Keratinocyte (primary cell): ENCODE data around the gene SIGMAR1. TPM values are rescaled to one million over a fixed set of nuclear protein-coding genes. Genes with fewer than 3 reads are reported as not detected.
A peak's percentile ranks its signal among the peaks of the same experiment; 100 is the strongest.

Experiments
- DNase-seq: peaks from one replicate; pipeline ENCODE4 v3.0.0-alpha.2; 2011; ENCODE audit warnings: low read depth, missing footprints, low spot score
- FAIRE-seq: peaks from 2 replicates; lab custom pipeline; 2011; peaks lifted over from hg19 to GRCh38; lab: Jason Lieb, UNC
- H2AFZ ChIP-seq: 2 replicates; pipeline ENCODE4 v1.6.0; 2012; ENCODE audit warnings: low read length, control low read depth, inconsistent platforms; ENCODE audit not compliant: control insufficient read depth
- H3K27ac ChIP-seq: 2 replicates; pipeline ENCODE4 v1.5.1; 2011; ENCODE audit warnings: low read length; ENCODE audit not compliant: control insufficient read depth, insufficient read depth
- H3K27me3 ChIP-seq: 3 replicates; pipeline ENCODE4 v1.6.0; 2011; ENCODE audit warnings: low read length; ENCODE audit not compliant: control insufficient read depth, insufficient read depth; ENCODE audit errors: extremely low read depth
- H3K36me3 ChIP-seq, 2 experiments: 2 replicates in 1 of 2; 3 replicates in 1 of 2; pipeline ENCODE4 v1.5.1; 2011; ENCODE audit warnings: low read length in 2 of 2, mild to moderate bottlenecking in 1 of 2; ENCODE audit not compliant: control insufficient read depth in 2 of 2, insufficient read depth in 2 of 2; ENCODE audit errors: extremely low read depth in 1 of 2
- H3K4me1 ChIP-seq: 3 replicates; pipeline ENCODE4 v1.5.1; 2011; ENCODE audit warnings: low read length; ENCODE audit not compliant: control insufficient read depth, insufficient read depth; ENCODE audit errors: extremely low read depth
- H3K4me2 ChIP-seq: 3 replicates; pipeline ENCODE4 v1.6.0; 2011; ENCODE audit warnings: low read depth, low read length; ENCODE audit not compliant: control insufficient read depth, insufficient read depth; ENCODE audit errors: extremely low read depth
- H3K4me3 ChIP-seq, 3 experiments: fragments of 200-600 bp in 1 of 3; sonication (generic) in 1 of 3; 2 replicates in 2 of 3; 3 replicates in 1 of 3; pipeline ENCODE4 v1.5.1; 2011 to 2016; ENCODE audit warnings: low read length in 3 of 3, mild to moderate bottlenecking in 3 of 3, control low read depth in 2 of 3, inconsistent platforms in 1 of 3, low read depth in 1 of 3, mixed read lengths in 1 of 3, mixed run types in 1 of 3, moderate library complexity in 1 of 3; ENCODE audit not compliant: control insufficient read depth in 2 of 3, insufficient read depth in 2 of 3; ENCODE audit errors: extremely low read depth in 1 of 3
- H3K79me2 ChIP-seq: 2 replicates; pipeline ENCODE4 v1.6.0; 2012; ENCODE audit warnings: low read length; ENCODE audit not compliant: control insufficient read depth, insufficient read depth
- H3K9ac ChIP-seq: 3 replicates; pipeline ENCODE4 v1.6.0; 2011; ENCODE audit warnings: low read length; ENCODE audit not compliant: control insufficient read depth, insufficient read depth; ENCODE audit errors: extremely low read depth
- H3K9me1 ChIP-seq: 3 replicates; pipeline ENCODE4 v1.6.0; 2011; ENCODE audit warnings: low read length; ENCODE audit not compliant: control insufficient read depth, insufficient read depth; ENCODE audit errors: extremely low read depth
- H3K9me3 ChIP-seq: 2 replicates; pipeline ENCODE4 v1.5.1; 2012; ENCODE audit warnings: low read depth, low read length; ENCODE audit not compliant: control insufficient read depth
- H4K20me1 ChIP-seq: 3 replicates; pipeline ENCODE4 v1.6.0; 2011; ENCODE audit warnings: low read length; ENCODE audit not compliant: control insufficient read depth, insufficient read depth; ENCODE audit errors: extremely low read depth
- EZH2 ChIP-seq: IDR thresholded peaks from one replicate; pipeline ENCODE4 v1.6.1; 2012; ENCODE audit warnings: inconsistent platforms, mild to moderate bottlenecking, low read length, moderate library complexity
- dilution Hi-C: fragments of 300-500 bp; cut with MboI; formaldehyde crosslinking; loops from one replicate; pipeline ENCODE4 v1.7.0; 2020; ENCODE audit warnings: low sequenced_read_pairs; ENCODE audit not compliant: extremely low pct_ligation_motif_present
- polyA plus RNA-seq, 5 experiments: library from polyadenylated mRNA; depleted of rRNA in 3 of 5; stranded (reverse) in 3 of 5; stranded (forward) in 1 of 5; unstranded in 1 of 5; fragments of >200 nt; gene quantifications; 1 replicate in 1 of 5; 2 replicates in 3 of 5; 3 replicates in 1 of 5; pipeline versions ENCODE4 v1.2.1 to v1.2.3, GENCODE V29; 2011 to 2012; ENCODE audit warnings: missing spikeins in 2 of 5, low read depth in 1 of 5, low replicate concordance in 1 of 5
- TF ChIP-seq, protein P1 (sequence below), 3 experiments: IDR thresholded peaks in 1 of 3; conservative IDR thresholded peaks in 1 of 3; optimal IDR thresholded peaks in 1 of 3; 2 replicates in 2 of 3; 3 replicates in 1 of 3; pipeline versions ENCODE3 to v1.5.1; 2011; ENCODE audit warnings: low read length in 3 of 3, mild to moderate bottlenecking in 3 of 3, moderate library complexity in 2 of 3, control low read depth in 1 of 3, inconsistent platforms in 1 of 3; ENCODE audit not compliant: insufficient read depth in 2 of 3; ENCODE audit errors: extremely low read depth in 1 of 3

SIGMAR1 gene
- polyA plus RNA-seq, 1 donor (not counting 4 experiments of a cell fraction or from before 2014, with no cell fraction given) = 74.9 TPM

DNA sequence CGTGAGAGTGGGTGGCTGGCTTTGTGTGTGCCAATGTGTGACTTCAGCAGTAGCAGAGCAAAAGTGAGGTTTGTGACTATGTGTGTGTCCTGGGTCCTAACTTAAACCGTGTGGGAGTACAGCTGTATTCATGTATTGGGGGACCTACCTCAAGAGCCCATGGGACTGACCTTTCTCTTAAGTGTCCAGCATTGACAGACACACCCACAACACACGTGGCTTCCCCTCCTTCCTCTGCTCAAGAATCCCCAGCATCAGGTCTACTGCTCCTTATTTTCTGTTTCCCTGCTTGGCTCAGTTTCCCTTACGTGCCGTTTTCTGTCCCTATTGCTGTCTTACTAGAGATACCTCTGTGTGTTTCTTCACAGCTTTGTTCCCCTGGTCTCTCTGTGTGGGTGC lies 15.0 kb upstream of the SIGMAR1 start:
- Histone ChIP-seq H3K9me1 (no peaks in the 10 kb centered on the region), H3K9me3 (no peaks in the 10 kb centered on the region), H3K4me2 (peak overlapping the region; percentile 92), H3K4me1 (peaks cover 28% of the 10 kb centered on the region), H2AFZ (no peak overlapping the region), H3K9ac (no peak overlapping the region), H3K27ac (no peak overlapping the region), H3K36me3 (peaks cover 7 to 13% of the 10 kb centered on the region in 2 experiments), H3K27me3 (peaks cover 5% of the 10 kb centered on the region), H3K4me3 (peak overlapping the region in 1 of 3 experiments; percentile 66), H4K20me1 (no peaks in the 10 kb centered on the region), H3K79me2 (peaks cover 7% of the 10 kb centered on the region)
- no peak for DNase-seq
- no peak for FAIRE-seq
- dilution Hi-C loops = no loop called here
- no peak for TF ChIP-seq EZH2
- TF ChIP-seq, protein P1, sequence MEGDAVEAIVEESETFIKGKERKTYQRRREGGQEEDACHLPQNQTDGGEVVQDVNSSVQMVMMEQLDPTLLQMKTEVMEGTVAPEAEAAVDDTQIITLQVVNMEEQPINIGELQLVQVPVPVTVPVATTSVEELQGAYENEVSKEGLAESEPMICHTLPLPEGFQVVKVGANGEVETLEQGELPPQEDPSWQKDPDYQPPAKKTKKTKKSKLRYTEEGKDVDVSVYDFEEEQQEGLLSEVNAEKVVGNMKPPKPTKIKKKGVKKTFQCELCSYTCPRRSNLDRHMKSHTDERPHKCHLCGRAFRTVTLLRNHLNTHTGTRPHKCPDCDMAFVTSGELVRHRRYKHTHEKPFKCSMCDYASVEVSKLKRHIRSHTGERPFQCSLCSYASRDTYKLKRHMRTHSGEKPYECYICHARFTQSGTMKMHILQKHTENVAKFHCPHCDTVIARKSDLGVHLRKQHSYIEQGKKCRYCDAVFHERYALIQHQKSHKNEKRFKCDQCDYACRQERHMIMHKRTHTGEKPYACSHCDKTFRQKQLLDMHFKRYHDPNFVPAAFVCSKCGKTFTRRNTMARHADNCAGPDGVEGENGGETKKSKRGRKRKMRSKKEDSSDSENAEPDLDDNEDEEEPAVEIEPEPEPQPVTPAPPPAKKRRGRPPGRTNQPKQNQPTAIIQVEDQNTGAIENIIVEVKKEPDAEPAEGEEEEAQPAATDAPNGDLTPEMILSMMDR (optimal IDR thresholded peaks at IDR 0.05 in 1 of 3, IDR thresholded peaks at IDR 0.05 in 1 of 3, conservative IDR thresholded peaks at IDR 0.05 in 1 of 3; ENCODE audit: extremely low read depth in 1 of 3, insufficient read depth in 2 of 3, low read length in 3 of 3) = no peak

DNA sequence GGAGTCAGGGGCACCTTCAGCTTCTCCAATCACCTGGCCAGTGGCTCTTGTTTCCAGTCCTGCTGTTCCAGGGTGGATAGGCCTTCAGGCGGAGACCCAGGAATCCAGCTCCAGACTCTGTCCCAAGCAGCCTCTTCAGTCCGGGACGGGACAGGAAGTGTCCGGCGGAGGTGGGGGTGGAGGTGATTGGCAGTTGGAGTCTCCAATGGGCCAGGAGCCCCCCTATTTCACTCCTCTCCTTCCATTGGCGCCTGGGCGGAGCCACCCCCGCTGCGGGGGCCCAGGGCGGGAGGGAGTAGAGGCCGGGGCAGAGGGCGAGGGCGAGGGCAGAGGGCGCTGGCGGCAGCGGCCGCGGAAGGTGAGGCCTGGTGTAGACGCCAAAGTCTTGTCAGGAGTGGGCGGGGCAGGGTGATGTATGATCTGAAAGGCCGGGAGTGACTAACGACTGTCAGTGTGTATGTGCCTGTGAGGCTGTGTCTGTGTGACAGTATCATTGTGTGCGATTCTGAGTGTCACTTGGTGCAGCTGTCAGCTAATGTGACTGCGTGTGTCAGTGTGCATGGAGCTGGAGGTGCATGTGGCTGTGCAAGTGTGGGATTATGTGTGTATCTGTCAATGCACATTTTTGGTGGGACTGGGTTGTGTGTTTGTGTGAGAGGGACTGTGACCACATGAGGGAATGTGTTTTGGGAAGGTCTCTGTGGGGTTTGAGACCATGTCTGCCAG lies 14.5 kb upstream of the SIGMAR1 start, which contains the start of gene IL11RA:
TSS of gene IL11RA (plus strand) at position 310 of the 726 bp plus-strand sequence. CDS start 3,033 bp downstream, outside the sequence.
- Histone ChIP-seq H3K27me3 (peaks cover 5% of the 10 kb centered on the region), H3K36me3 (peaks cover 7 to 13% of the 10 kb centered on the region in 2 experiments), H3K4me1 (peaks cover 33% of the 10 kb centered on the region), H3K4me3 (peak within 1 kb of the TSS in 2 of 3 experiments; percentile 38 to 66), H4K20me1 (no peaks in the 10 kb centered on the region), H3K9ac (peak within 1 kb of the TSS; percentile 28), H3K27ac (peak within 1 kb of the TSS; percentile 8), H3K9me3 (no peaks in the 10 kb centered on the region), H3K9me1 (no peaks in the 10 kb centered on the region), H3K4me2 (peak within 1 kb of the TSS; percentile 92), H2AFZ (peak within 1 kb of the TSS; percentile 26), H3K79me2 (peaks cover 12% of the 10 kb centered on the region)
- DNase-seq (no peak), FAIRE-seq (peak; percentile 23)
- TF ChIP-seq, protein P1 (optimal IDR thresholded peaks at IDR 0.05 in 1 of 3, IDR thresholded peaks at IDR 0.05 in 1 of 3, conservative IDR thresholded peaks at IDR 0.05 in 1 of 3; ENCODE audit: extremely low read depth in 1 of 3, insufficient read depth in 2 of 3, low read length in 3 of 3) = no peak
- no peak for TF ChIP-seq EZH2
- dilution Hi-C loops = no loop called here
